PC-3 (cell line): Measurements from ENCODE around the gene LRRC47. TPM values are rescaled to one million over a fixed set of nuclear protein-coding genes. Genes with fewer than 3 reads are reported as not detected.

Experiments used
- ATAC-seq: fragments of 200-7000 bp; cut with Tn5 transposase; 2 replicates; pipeline ENCODE4 v1.9.1; 2020; ENCODE audit warnings: mild to moderate bottlenecking, moderate library complexity
- BruUV-seq: library from RNA; stranded (reverse); fragments of 400-500 nt; replicated peaks from 2 replicates; lab custom pipeline; 2021; lab: Mats Ljungman, UMichigan
- CTCF ChIA-PET: fragments of 300-600 bp; sonication (Branson Sonifier 250); formaldehyde crosslinking; loops from one replicate; lab custom pipeline; 2022; ENCODE audit warnings: antibody characterized with exemption; lab: Charles Lee
- POLR2A ChIA-PET: fragments of 300-600 bp; sonication (Branson Sonifier 250); formaldehyde crosslinking; loops from one replicate; lab custom pipeline; 2022; ENCODE audit warnings: antibody characterized with exemption; ENCODE audit not compliant: unreplicated experiment; lab: Charles Lee
- DNase-seq: peaks from one replicate; pipeline ENCODE4 v3.0.0-alpha.2; 2015
- H2AFZ ChIP-seq: fragments of 300-600 bp; sonication (generic); 2 replicates; pipeline ENCODE4 v1.6.0; 2016; ENCODE audit warnings: antibody characterized with exemption, low read length
- H3F3A ChIP-seq: fragments of 300-600 bp; sonication (generic); one replicate; pipeline ENCODE4 v1.6.0; 2017; ENCODE audit warnings: antibody characterized with exemption, low read length, control low read depth, mild to moderate bottlenecking; ENCODE audit not compliant: unreplicated experiment
- H3K27ac ChIP-seq: fragments of 300-600 bp; sonication (generic); 2 replicates; pipeline ENCODE4 v1.5.1; 2016; ENCODE audit warnings: mild to moderate bottlenecking, low read length
- H3K27me3 ChIP-seq: fragments of 300-600 bp; sonication (generic); 2 replicates; pipeline ENCODE4 v1.6.1; 2016; ENCODE audit warnings: low read length, mixed read lengths
- H3K36me3 ChIP-seq: fragments of 300-600 bp; sonication (generic); 2 replicates; pipeline ENCODE4 v1.6.1; 2016; ENCODE audit warnings: low read depth, mixed run types, low read length, mixed read lengths
- H3K4me1 ChIP-seq: fragments of 300-600 bp; sonication (generic); 2 replicates; pipeline ENCODE4 v1.5.1; 2016; ENCODE audit warnings: low read length; ENCODE audit not compliant: insufficient read depth
- H3K4me2 ChIP-seq: fragments of 300-600 bp; sonication (generic); 2 replicates; pipeline ENCODE4 v1.6.0; 2016; ENCODE audit warnings: low read length
- H3K4me3 ChIP-seq: fragments of 300-600 bp; sonication (generic); 2 replicates; pipeline ENCODE4 v1.5.1; 2016; ENCODE audit warnings: mild to moderate bottlenecking, low read length, mixed read lengths
- H3K79me2 ChIP-seq: fragments of 300-600 bp; sonication (generic); 2 replicates; pipeline ENCODE4 v1.6.1; 2017; ENCODE audit warnings: low read length, mixed read lengths
- H3K9ac ChIP-seq: fragments of 300-600 bp; sonication (generic); 2 replicates; pipeline ENCODE4 v1.6.0; 2016; ENCODE audit warnings: mild to moderate bottlenecking, low read length
- H3K9me2 ChIP-seq: fragments of 300-600 bp; sonication (generic); replicated peaks from 2 replicates; pipeline ENCODE4 v1.6.1; 2016; ENCODE audit warnings: mixed run types, low read length, mixed read lengths
- H3K9me3 ChIP-seq: fragments of 300-600 bp; sonication (generic); 2 replicates; pipeline ENCODE4 v1.6.1; 2016; ENCODE audit warnings: low read length, mixed read lengths
- H4K20me1 ChIP-seq: fragments of 300-600 bp; sonication (generic); 2 replicates; pipeline ENCODE4 v1.6.1; 2016; ENCODE audit warnings: low read length, mixed read lengths
- EZH2 ChIP-seq: fragments of 300-600 bp; sonication (generic); IDR thresholded peaks from one replicate; pipeline ENCODE4 v1.6.1; 2017; ENCODE audit warnings: antibody characterized with exemption, mild to moderate bottlenecking, low read length; ENCODE audit not compliant: unreplicated experiment
- EZH2phosphoT487 ChIP-seq: fragments of 300-600 bp; sonication (generic); IDR thresholded peaks from 2 replicates; pipeline ENCODE4 v1.6.1; 2018; ENCODE audit warnings: mild to moderate bottlenecking, antibody characterized with exemption, low read length, borderline replicate concordance
- intact Hi-C: fragments of 100-400 bp; cut with micrococcal nuclease; formaldehyde crosslinking; loops from 2 replicates; pipeline ENCODE4 v1.9.0; 2023
- total RNA-seq: library from RNA; depleted of rRNA; stranded (reverse); fragments of >200 nt; gene quantifications from 2 replicates; pipeline ENCODE4 v1.2.3, GENCODE V29; 2014
- TF ChIP-seq, protein P1 (sequence below): fragments of 300-600 bp; sonication (generic); conservative IDR thresholded peaks from 2 replicates; pipeline ENCODE4 v1.5.1; 2017; ENCODE audit warnings: antibody characterized with exemption, low read depth, mild to moderate bottlenecking, low read length

Gene LRRC47
- total RNA-seq, 1 experiment from 2014 or later: 77.4 TPM

DNA sequence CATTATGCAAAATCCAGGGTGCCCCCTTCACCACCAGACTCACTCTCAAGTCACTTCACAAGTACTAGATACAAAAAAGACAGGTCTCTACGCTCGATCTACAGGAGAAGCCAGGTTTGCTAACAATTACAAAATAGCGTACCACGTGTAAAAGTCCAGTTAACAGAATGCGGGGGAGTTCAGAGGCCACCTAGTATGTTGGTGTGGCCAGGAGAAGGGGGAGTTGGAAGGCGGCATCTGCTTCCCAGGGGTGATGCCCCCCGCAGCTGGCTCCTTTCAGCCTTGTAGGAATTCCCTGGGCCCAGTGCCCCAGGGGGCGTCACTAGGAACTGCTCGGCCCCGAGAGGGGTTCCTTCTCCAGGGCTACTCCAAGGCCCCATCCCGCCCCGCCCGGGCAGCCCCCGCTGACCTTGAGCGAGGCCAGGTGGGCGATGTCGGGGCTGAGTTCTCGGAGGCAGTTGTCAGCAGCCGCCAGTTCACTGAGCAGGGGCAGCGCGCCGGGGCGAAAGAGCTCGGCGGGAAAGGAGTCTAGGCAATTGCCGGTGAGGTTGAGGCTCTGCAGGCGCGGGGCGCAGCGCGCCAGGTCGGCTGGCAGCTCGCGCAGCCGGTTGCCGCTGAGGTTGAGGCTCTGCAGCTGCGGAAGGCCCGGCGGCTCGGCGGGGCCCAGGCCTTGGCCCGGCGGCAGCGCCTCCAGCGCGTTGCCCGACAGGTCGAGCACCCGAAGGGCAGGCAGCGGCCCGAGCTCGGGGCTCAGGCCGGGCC is 664 bp downstream of the LRRC47 start:
- Histone ChIP-seq H3K9me3 (no peaks in the 10 kb centered on the region), H3K27me3 (no peaks in the 10 kb centered on the region), H3F3A (no peaks in the 10 kb centered on the region), H2AFZ (no peak overlapping the region; the same call in 1 of the 2 replicates), H3K4me1 (peaks cover 27% of the 10 kb centered on the region), H3K36me3 (peaks cover 4% of the 10 kb centered on the region; the same call in 1 of the 2 replicates), H3K4me3 (peak overlapping the region; percentile 81), H3K4me2 (peak overlapping the region; percentile 85), H4K20me1 (peaks cover 11% of the 10 kb centered on the region), H3K27ac (no peak overlapping the region), H3K9me2 (no peaks in the 10 kb centered on the region), H3K9ac (peak overlapping the region; percentile 94), H3K79me2 (peaks cover 56% of the 10 kb centered on the region)
- ChIA-PET CTCF (no interaction called here), POLR2A (interaction anchor here (0.6 kb wide), 1 partner anchor 62 kb away, joined by 3 read pairs; the partner anchor contains the start of gene DFFB)
- no TSS peak for BruUV-seq
- no peak for TF ChIP-seq EZH2phosphoT487
- TF ChIP-seq EZH2: no peak
- TF ChIP-seq, protein P1, sequence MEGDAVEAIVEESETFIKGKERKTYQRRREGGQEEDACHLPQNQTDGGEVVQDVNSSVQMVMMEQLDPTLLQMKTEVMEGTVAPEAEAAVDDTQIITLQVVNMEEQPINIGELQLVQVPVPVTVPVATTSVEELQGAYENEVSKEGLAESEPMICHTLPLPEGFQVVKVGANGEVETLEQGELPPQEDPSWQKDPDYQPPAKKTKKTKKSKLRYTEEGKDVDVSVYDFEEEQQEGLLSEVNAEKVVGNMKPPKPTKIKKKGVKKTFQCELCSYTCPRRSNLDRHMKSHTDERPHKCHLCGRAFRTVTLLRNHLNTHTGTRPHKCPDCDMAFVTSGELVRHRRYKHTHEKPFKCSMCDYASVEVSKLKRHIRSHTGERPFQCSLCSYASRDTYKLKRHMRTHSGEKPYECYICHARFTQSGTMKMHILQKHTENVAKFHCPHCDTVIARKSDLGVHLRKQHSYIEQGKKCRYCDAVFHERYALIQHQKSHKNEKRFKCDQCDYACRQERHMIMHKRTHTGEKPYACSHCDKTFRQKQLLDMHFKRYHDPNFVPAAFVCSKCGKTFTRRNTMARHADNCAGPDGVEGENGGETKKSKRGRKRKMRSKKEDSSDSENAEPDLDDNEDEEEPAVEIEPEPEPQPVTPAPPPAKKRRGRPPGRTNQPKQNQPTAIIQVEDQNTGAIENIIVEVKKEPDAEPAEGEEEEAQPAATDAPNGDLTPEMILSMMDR: no peak
- DNase-seq (no peak), ATAC-seq (peak; percentile 6)
- intact Hi-C loops: loop anchor here (1.0 to 2.0 kb wide), 3 partner anchors 23 to 62 kb away; partner anchors contain the start of genes CEP104, DFFB and SMIM1

DNA sequence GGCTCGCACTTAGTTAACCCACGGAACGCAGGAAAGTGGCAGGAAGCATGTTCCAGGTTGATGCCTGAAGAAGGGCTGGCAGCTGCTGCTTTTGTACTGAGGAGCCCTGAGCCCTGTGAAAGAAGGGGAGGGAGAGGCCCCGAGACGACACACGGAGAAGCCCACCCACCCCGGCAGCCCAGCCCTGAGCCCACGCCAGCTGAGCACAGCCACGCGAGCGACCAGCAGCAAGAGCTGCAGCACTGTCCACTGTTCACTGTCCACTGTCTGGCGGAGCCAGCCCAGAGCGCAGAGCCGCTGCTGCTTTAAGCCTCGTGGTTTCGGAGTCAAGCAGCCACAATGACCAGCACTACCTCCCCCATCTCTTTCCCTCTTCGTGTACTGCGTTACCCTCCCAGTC is 5.3 kb downstream of the LRRC47 start:
- CTCF ChIA-PET: no interaction called here
- Histone ChIP-seq H3K36me3 (peaks cover 22% of the 10 kb centered on the region; the same call in 1 of the 2 replicates), H3K4me1 (peaks cover 22% of the 10 kb centered on the region), H3K9me2 (no peaks in the 10 kb centered on the region), H3K79me2 (peaks cover 89% of the 10 kb centered on the region), H4K20me1 (peaks cover 31% of the 10 kb centered on the region), H3K9me3 (no peaks in the 10 kb centered on the region), H3K9ac (no peak overlapping the region), H3F3A (no peaks in the 10 kb centered on the region), H3K4me3 (no peak overlapping the region), H2AFZ (no peak overlapping the region), H3K4me2 (no peak overlapping the region), H3K27me3 (no peaks in the 10 kb centered on the region), H3K27ac (no peak overlapping the region)
- DNase-seq (no peak), ATAC-seq (no peak)
- no peak for TF ChIP-seq EZH2phosphoT487
- TF ChIP-seq EZH2: no peak
- TF ChIP-seq, protein P1: no peak
- no TSS peak for BruUV-seq
- POLR2A ChIA-PET: no interaction called here
- intact Hi-C loops: no loop called here

DNA sequence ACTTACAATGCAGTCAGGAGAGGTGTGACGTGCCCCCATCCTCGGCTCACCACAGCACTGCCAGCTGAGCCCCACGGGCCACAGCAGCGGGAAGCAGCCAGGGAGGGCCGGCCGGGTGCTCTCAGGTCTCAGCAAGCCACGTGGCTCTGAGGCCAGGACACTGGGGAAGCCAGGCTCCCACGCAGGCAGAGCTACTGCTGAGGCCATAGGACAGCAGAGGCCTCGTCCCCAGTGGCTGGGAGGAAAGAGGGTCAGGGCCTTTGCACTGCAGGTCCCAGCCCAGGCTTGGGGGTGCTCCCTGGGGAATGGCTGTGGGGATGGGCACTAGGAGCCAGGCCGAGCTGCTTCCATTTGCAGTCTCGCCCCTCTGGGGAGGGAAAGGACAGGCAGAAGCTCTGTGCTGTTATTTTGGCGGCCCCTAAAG is 5.8 kb downstream of the LRRC47 start:
- Histone ChIP-seq H3K36me3 (peaks cover 24% of the 10 kb centered on the region; the same call in 1 of the 2 replicates), H4K20me1 (peaks cover 31% of the 10 kb centered on the region), H3K9me3 (no peaks in the 10 kb centered on the region), H3K27ac (no peak overlapping the region), H3K4me1 (peaks cover 22% of the 10 kb centered on the region), H3K4me2 (no peak overlapping the region), H3K9me2 (no peaks in the 10 kb centered on the region), H2AFZ (no peak overlapping the region), H3F3A (no peaks in the 10 kb centered on the region), H3K79me2 (peaks cover 84% of the 10 kb centered on the region), H3K27me3 (no peaks in the 10 kb centered on the region), H3K4me3 (no peak overlapping the region), H3K9ac (no peak overlapping the region)
- BruUV-seq: no TSS peak
- DNase-seq: no peak
- CTCF ChIA-PET: no interaction called here
- ATAC-seq: no peak
- intact Hi-C loops: no loop called here
- TF ChIP-seq EZH2phosphoT487 (no peak), EZH2 (no peak)
- TF ChIP-seq, protein P1: no peak
- POLR2A ChIA-PET: no interaction called here
